SH-SY5Y (cell line): Measurements from ENCODE around the gene ADORA2B.

ENCODE experiments used
- GATA2 ChIP-seq: IDR thresholded peaks from 2 replicates; pipeline ENCODE4 v1.6.1; 2011; ENCODE audit warnings: mild to moderate bottlenecking, low read depth, low read length
- GATA3 ChIP-seq: IDR thresholded peaks from 2 replicates; pipeline ENCODE4 v1.6.1; 2011; ENCODE audit warnings: low read depth, mild to moderate bottlenecking, low read length, moderate library complexity

Gene ADORA2B

GRCh38 chr17:15958484-15958854, 13.5 kb downstream of the ADORA2B start:
- TF ChIP-seq GATA2 (no peak), GATA3 (no peak)

DNA sequence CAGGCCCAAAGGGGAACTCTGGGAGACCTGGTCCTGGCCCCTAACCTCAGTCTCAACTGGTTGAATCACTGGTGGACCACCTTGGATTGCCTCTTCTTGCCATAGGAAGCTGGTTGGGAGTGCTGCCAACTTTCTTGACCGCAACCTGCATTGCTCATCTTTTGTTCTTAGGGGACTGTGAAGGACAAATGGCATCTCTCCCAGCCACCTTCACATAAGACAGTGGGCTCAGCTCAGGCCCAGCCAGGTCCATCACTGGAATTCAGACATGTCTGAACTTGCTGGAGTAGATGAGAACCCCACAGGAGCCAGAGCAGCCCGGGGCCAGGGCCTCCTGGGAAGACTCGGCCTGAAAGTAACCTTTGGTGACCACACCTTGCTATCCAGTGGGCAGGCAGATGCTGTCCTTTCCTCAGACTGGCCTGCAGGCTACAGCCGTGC, 18.8 kb downstream of the ADORA2B start:
- TF ChIP-seq GATA3: no peak
- TF ChIP-seq GATA2: no peak

- no peak for TF ChIP-seq GATA2
- no peak for TF ChIP-seq GATA3
Measured at GRCh38 chr17:15965528-15965927, 20.6 kb downstream of the ADORA2B start.

DNA sequence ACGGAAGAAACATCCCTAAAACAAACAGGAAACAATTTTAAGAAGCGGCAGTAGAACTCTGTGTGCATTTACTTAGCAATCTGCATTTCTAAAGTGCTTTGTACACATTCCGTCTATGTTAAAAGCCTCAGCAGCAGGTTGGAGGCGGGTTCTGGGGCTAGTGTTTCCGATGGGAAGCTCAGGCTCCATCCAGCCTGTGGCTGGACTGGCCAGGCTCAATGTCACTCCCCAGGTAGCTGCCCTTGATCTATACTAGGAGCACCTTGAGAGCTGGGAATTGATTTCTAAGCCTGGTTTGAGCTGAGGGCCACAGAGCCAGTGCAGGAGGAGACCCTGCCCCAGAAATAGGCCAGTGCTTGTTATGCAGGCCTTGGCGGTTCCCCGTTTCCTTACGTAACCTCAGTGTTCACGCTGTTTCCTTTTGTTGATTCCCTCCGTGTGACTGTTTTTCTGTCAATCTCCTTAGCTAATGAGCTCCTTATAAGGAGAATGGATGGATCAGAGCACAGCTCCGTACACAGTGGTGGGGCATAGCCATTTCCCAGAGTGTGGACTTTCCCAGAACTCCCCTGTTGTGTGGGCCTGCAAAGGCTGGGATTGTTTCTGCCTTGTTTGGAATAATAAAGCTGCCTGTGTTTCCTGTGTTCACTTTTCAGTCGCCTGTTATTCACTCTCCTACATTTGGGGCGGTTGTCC, 21.4 kb downstream of the ADORA2B start:
- TF ChIP-seq GATA3 (no peak), GATA2 (no peak)

DNA sequence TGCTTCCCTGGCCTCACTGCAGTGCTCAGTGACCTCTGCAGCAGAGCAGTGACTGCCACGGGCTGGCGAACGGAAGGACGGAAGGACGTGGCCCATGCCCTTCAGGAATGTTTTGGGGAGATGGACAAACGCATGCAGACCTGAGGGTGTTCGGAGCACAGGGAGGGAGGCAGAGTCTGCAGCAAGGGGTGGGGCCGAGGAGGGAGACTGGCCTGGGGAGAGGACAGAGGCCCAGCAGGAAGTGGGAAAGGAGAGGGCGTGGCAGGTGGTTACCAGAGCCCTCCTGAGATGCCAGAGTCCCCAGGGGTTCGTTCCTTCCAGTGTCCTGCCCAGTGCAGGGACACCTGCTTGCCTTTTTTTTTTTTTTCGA, 21.9 kb downstream of the ADORA2B start:
- TF ChIP-seq GATA2 (no peak), GATA3 (no peak)

DNA sequence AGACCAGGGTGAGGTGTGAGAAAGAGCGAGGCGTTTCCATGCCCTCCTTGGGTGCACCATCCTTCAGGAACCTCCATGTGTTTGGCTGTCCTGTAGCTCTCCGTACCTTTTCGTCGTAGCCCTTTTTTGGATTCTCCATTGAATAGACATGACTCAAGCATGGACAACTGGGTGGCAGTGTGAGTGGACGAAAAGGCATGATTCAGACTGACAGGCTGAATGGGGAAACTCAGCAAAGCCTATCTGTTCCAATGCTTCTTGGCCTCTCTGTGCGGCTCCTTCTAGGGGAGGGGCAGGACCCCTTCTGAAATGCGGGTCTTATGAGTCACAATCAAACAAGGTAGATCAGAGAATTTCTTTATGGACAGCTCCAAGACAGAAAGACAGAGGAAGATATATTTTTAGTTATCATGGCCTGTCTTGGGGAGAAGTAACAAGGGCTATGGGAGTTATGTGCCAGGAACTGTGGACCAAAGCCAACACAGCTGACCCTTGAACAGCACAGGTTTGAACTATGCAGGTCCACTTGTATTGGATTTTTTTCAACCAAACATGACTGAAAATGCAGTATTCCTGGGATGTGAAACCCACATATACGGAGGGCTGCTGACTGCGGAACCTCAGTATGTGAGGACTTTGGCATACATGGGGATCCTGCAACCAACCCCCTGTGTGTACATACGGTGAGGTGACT, 22.9 kb downstream of the ADORA2B start:
- no peak for TF ChIP-seq GATA2
- TF ChIP-seq GATA3: no peak

DNA sequence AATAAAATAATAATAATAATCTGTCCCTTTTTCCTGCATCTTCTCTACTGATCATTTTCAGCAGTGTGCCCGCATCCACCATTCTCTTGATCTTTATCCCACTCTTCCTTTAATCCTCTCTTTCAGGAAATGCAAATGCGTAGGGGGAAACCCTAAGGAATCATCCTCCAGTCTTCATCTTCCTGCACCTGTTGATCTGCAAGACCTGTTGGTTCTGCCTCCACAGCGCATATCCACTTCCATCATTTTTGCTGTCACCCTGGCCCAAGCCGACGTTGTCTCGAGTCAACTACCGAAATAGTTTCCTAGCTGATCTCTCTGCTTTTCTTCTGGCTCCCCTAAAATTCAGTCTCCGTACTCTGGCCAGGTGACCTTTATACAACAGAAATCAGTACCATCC, 24.5 kb downstream of the ADORA2B start:
- no peak for TF ChIP-seq GATA3
- TF ChIP-seq GATA2: no peak

GRCh38 chr17:15970500-15970899, 25.6 kb downstream of the ADORA2B start:
- no peak for TF ChIP-seq GATA3
- no peak for TF ChIP-seq GATA2

GRCh38 chr17:15971098-15971678, 26.3 kb downstream of the ADORA2B start:
- TF ChIP-seq GATA3: no peak
- no peak for TF ChIP-seq GATA2

DNA sequence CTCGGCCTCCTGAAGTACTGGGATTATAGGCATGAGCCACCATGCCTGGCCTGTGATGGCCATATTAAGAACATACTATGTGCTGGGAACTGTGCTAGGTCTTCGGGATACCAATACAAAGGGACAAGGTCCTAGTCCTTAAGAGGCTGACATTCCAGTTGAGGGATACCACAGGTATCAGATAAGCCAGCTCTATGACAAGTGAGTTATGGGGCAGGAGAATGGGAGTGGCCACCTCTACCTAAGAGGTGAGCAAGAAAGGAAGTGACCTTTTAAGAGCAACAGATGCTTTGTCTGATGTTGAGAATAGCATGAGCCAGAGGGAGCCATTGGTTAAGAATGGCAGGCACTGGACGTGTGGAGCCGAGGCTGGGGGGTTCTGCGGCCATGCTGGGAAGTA, 27.0 kb downstream of the ADORA2B start:
- TF ChIP-seq GATA3 (no peak), GATA2 (no peak)

DNA sequence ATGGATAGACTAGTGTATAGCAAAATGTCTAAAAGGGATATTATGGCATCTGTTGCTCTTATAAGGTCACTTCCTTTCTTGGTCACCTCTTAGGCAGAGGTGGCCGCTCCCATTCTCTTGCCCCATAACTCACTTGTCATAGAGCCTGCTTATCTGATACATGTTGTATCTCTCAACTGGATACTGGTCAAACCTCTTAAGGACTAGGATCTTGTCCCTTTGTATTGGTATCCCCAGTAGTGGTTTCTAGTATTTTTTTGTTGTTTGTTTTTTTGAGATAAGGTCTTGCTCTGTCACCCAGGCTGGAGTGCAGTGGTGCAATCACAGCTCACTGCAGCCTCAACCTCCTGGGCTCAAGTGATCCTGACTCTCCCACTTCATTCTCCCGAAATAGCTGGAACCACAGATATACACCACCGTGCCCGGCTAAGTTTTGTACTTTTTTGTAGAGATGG, 27.6 kb downstream of the ADORA2B start:
- TF ChIP-seq GATA3: no peak
- no peak for TF ChIP-seq GATA2

DNA sequence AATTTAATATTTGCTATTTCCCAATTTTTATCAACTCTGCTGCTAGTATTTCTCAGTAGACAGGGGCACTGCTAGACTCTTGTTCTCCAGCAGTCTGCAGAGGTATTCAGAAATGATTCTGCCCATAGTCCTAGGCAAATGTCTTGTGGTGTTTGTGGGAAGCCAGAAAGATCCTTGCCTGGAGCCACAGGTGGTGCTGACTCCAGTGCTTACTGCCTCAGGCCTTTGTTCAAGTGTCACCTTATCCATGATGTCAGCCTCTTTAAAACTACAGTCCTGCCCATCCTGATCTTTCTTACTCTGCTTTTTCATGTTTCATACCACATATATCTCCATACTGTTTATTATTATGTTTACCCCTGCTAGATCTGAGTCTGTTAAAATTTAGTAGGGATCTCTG, 28.1 kb downstream of the ADORA2B start:
- TF ChIP-seq GATA3 (no peak), GATA2 (no peak)

DNA sequence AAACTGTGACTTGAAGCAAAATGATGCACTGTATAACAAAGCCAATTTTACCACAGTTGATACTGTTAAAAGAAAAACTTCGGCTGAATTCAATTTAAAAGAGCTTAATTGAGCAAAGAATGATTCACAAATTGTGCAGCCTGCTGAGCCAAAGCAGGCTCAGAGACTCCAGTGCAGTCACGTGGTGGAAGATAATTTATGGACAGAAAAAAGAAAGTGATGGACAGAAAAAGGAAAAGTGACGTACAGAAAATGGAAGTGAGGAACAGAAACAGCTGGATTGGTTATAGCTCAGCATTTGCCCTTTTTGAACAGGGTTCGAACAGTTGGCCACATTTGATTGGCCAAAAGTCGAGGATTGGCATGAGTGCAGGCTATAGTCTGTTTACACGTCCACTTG, 28.9 kb downstream of the ADORA2B start:
- TF ChIP-seq GATA3 (no peak), GATA2 (no peak)

GRCh38 chr17:15977894-15978293, 33.0 kb downstream of the ADORA2B start:
- TF ChIP-seq GATA3: no peak
- TF ChIP-seq GATA2: no peak

GRCh38 chr17:15978606-15979005, 33.7 kb downstream of the ADORA2B start:
- TF ChIP-seq GATA3: no peak
- no peak for TF ChIP-seq GATA2
